ENCODE results near the gene PTGR2. TPM values are rescaled to one million over a fixed set of nuclear protein-coding genes. Genes with fewer than 3 reads are reported as not detected.

PTGR2 gene
- total RNA-seq, 1 donor from 2014 or later, result 5.7 TPM

Small RNA genes lying within 50 kb of the gene (small RNA-seq; reads per million reads assigned to genes)
- gene AC005520.4 (not detected), gene RF00019 (not detected)

Other genes with a start within 250 kb of the PTGR2 start
- not detected for gene ACOT6, start 239.3 kb upstream of the PTGR2 start, total RNA-seq
- gene DNAL1, start 206.8 kb upstream of the PTGR2 start, total RNA-seq, result 5.2 TPM
- 15.1 TPM for gene PNMA1, start 137.4 kb upstream of the PTGR2 start, total RNA-seq
- gene ZNF410, start 35.0 kb downstream of the PTGR2 start, total RNA-seq, result 71.0 TPM
- 5.7 TPM for gene FAM161B, start 98.3 kb downstream of the PTGR2 start, total RNA-seq
- 34.4 TPM for gene COQ6, start 98.5 kb downstream of the PTGR2 start, total RNA-seq
- gene ENTPD5, start 167.5 kb downstream of the PTGR2 start, total RNA-seq, result 5.2 TPM
- gene BBOF1, start 167.5 kb downstream of the PTGR2 start, total RNA-seq, result 2.1 TPM
- gene ALDH6A1, start 232.6 kb downstream of the PTGR2 start, total RNA-seq, result 24.0 TPM
- 11.5 TPM for gene LIN52, start 233.1 kb downstream of the PTGR2 start, total RNA-seq